GM18505 (cell line): ENCODE results near the gene APEX1.
"Not testable (repeated sequence)": the region's sequence is repeated elsewhere in the genome, so short reads cannot be mapped to it uniquely, and the experiment has no call there.

Source experiments
- ATAC-seq: cut with Tn5 transposase; IDR thresholded peaks from one replicate; pipeline ENCODE4 v1.9.1; 2021; ENCODE audit not compliant: unreplicated experiment
- POLR2A ChIP-seq: IDR thresholded peaks from 4 replicates; pipeline ENCODE4 v1.6.1; 2011; ENCODE audit warnings: borderline replicate concordance; ENCODE audit not compliant: insufficient read depth, insufficient read length; ENCODE audit errors: extremely low read depth

The APEX1 gene

GRCh38 chr14:20424851-20425250, 30.2 kb upstream of the APEX1 start:
- ATAC-seq, result no peak
- TF ChIP-seq POLR2A, result no peak

GRCh38 chr14:20427231-20428009, 27.6 kb upstream of the APEX1 start:
- peak; percentile 83 for ATAC-seq
- TF ChIP-seq POLR2A, result no peak

GRCh38 chr14:20428010-20428365, 27.0 kb upstream of the APEX1 start:
- no peak for TF ChIP-seq POLR2A
- peak; percentile 33 for ATAC-seq

GRCh38 chr14:20428802-20429201, 26.2 kb upstream of the APEX1 start:
- no peak for ATAC-seq
- TF ChIP-seq POLR2A, result no peak

GRCh38 chr14:20429801-20430669, 25.0 kb upstream of the APEX1 start:
- no peak for ATAC-seq
- TF ChIP-seq POLR2A, result no peak

- TF ChIP-seq POLR2A, result no peak
- ATAC-seq, result no peak
Measured at GRCh38 chr14:20434701-20435581, 20.1 kb upstream of the APEX1 start.

GRCh38 chr14:20435582-20436362, 19.3 kb upstream of the APEX1 start, which contains the start of gene KLHL33:
KLHL33 (minus strand) TSS chr14:20436166; CDS start chr14:20435811, 355 bp downstream.
- TF ChIP-seq POLR2A, result no peak
- no peak for ATAC-seq

GRCh38 chr14:20436363-20436755, 18.7 kb upstream of the APEX1 start:
- TF ChIP-seq POLR2A, result no peak
- ATAC-seq, result no peak

- no peak for TF ChIP-seq POLR2A
Measured at GRCh38 chr14:20438664-20439063, 16.4 kb upstream of the APEX1 start.

GRCh38 chr14:20440465-20440864, 14.6 kb upstream of the APEX1 start:
- ATAC-seq, result no peak

More at GRCh38 chr14:20438664-20439063, 16.4 kb upstream of the APEX1 start:
- peak; percentile 52 for ATAC-seq

GRCh38 chr14:20440882-20441281, 14.1 kb upstream of the APEX1 start:
- no peak for ATAC-seq
- no peak for TF ChIP-seq POLR2A

More at GRCh38 chr14:20440465-20440864, 14.6 kb upstream of the APEX1 start:
- no peak for TF ChIP-seq POLR2A

GRCh38 chr14:20441461-20441860, 13.6 kb upstream of the APEX1 start:
- TF ChIP-seq POLR2A, result no peak

GRCh38 chr14:20443650-20444049, 11.4 kb upstream of the APEX1 start:
- not testable (repeated sequence) for ATAC-seq

More at GRCh38 chr14:20441461-20441860, 13.6 kb upstream of the APEX1 start:
- ATAC-seq, result no peak
